HL-60/S4 treated with phorbol 12-myristate 13-acetate at 8.2 ng/mL for 4 days and 3 days (cell line): ENCODE results near the gene LDLRAP1.
"Not testable (repeated sequence)": the region's sequence is repeated elsewhere in the genome, so short reads cannot be mapped to it uniquely, and the experiment has no call there.

Experiments used
- in situ Hi-C: fragments of 300-500 bp; cut with MboI; formaldehyde crosslinking; loops from 2 replicates; pipeline ENCODE4 v1.15.0; 2022; ENCODE audit warnings: low sequenced_read_pairs

The LDLRAP1 gene

GRCh38 chr1:25543425-25544242 lies at the start of gene LDLRAP1:
LDLRAP1 (plus strand) TSS chr1:25543606; CDS start chr1:25543699, 93 bp downstream.
- in situ Hi-C loops, result no loop called here

GRCh38 chr1:25494952-25495351 lies 48.5 kb upstream of the LDLRAP1 start:
- in situ Hi-C loops, result no loop called here

- in situ Hi-C loops, result no loop called here
Observed at GRCh38 chr1:25500694-25501093, 42.7 kb upstream of the LDLRAP1 start.

GRCh38 chr1:25501235-25502058 lies 42.0 kb upstream of the LDLRAP1 start:
- in situ Hi-C loops, result no loop called here

GRCh38 chr1:25502957-25503356 lies 40.4 kb upstream of the LDLRAP1 start:
- in situ Hi-C loops, result no loop called here

- in situ Hi-C loops, result no loop called here
Observed at GRCh38 chr1:25503551-25504426, 39.6 kb upstream of the LDLRAP1 start.

GRCh38 chr1:25504706-25505595 lies 38.5 kb upstream of the LDLRAP1 start:
- in situ Hi-C loops, result no loop called here

GRCh38 chr1:25505656-25506385 lies 37.6 kb upstream of the LDLRAP1 start:
- in situ Hi-C loops, result no loop called here

GRCh38 chr1:25506566-25507463 lies 36.6 kb upstream of the LDLRAP1 start:
- in situ Hi-C loops, result not testable (repeated sequence)

GRCh38 chr1:25513666-25514065 lies 29.7 kb upstream of the LDLRAP1 start:
- in situ Hi-C loops, result no loop called here

- in situ Hi-C loops, result no loop called here
Observed at GRCh38 chr1:25515033-25515432, 28.4 kb upstream of the LDLRAP1 start.

GRCh38 chr1:25516686-25517085 lies 26.7 kb upstream of the LDLRAP1 start:
- in situ Hi-C loops, result no loop called here

GRCh38 chr1:25517476-25518394 lies 25.7 kb upstream of the LDLRAP1 start:
- in situ Hi-C loops, result no loop called here

GRCh38 chr1:25519624-25520023 lies 23.8 kb upstream of the LDLRAP1 start:
- in situ Hi-C loops, result no loop called here

GRCh38 chr1:25520446-25521061 lies 22.9 kb upstream of the LDLRAP1 start:
- in situ Hi-C loops, result no loop called here

- in situ Hi-C loops, result no loop called here
Observed at GRCh38 chr1:25522031-25522655, 21.3 kb upstream of the LDLRAP1 start.
